ENCODE results near the gene DENND1B.
"Not testable (repeated sequence)": the region's sequence is repeated elsewhere in the genome, so short reads cannot be mapped to it uniquely, and the experiment has no call there.

DENND1B gene

GRCh38 chr1:197621761-197622160 is 153.5 kb downstream of the DENND1B start:
- DNase-seq: no peak

- no peak for DNase-seq
Observed at GRCh38 chr1:197620714-197621163, 154.5 kb downstream of the DENND1B start.

- peak; percentile 32 for DNase-seq
Observed at GRCh38 chr1:197619008-197619640, 156.2 kb downstream of the DENND1B start.

GRCh38 chr1:197618061-197618460 is 157.2 kb downstream of the DENND1B start:
- DNase-seq: peak; percentile 20

GRCh38 chr1:197615693-197616011 is 159.6 kb downstream of the DENND1B start:
- DNase-seq: no peak

- peak; percentile 30 for DNase-seq
Observed at GRCh38 chr1:197614916-197615692, 160.2 kb downstream of the DENND1B start.

GRCh38 chr1:197606168-197606845 is 169.0 kb downstream of the DENND1B start:
- DNase-seq: no peak

- DNase-seq: no peak
Observed at GRCh38 chr1:197604302-197604701, 171.0 kb downstream of the DENND1B start.

GRCh38 chr1:197600751-197601150 is 174.5 kb downstream of the DENND1B start:
- no peak for DNase-seq

GRCh38 chr1:197599789-197600188 is 175.5 kb downstream of the DENND1B start:
- no peak for DNase-seq

GRCh38 chr1:197598935-197599334 is 176.3 kb downstream of the DENND1B start:
- DNase-seq: no peak

GRCh38 chr1:197595304-197595904 is 179.9 kb downstream of the DENND1B start:
- DNase-seq: no peak

GRCh38 chr1:197590687-197591086 is 184.6 kb downstream of the DENND1B start:
- no peak for DNase-seq

GRCh38 chr1:197585809-197586208 is 189.5 kb downstream of the DENND1B start:
- DNase-seq: no peak

- no peak for DNase-seq
Observed at GRCh38 chr1:197577580-197577979, 197.7 kb downstream of the DENND1B start.

GRCh38 chr1:197575531-197575930 is 199.7 kb downstream of the DENND1B start:
- not testable (repeated sequence) for DNase-seq

- no peak for DNase-seq
Observed at GRCh38 chr1:197572169-197572568, 203.1 kb downstream of the DENND1B start.

- no peak for DNase-seq
Observed at GRCh38 chr1:197567442-197567841, 207.8 kb downstream of the DENND1B start.

- DNase-seq: no peak
Observed at GRCh38 chr1:197561041-197561440, 214.2 kb downstream of the DENND1B start.

GRCh38 chr1:197559655-197560054 is 215.6 kb downstream of the DENND1B start:
- no peak for DNase-seq

GRCh38 chr1:197559244-197559643 is 216.0 kb downstream of the DENND1B start:
- DNase-seq: no peak

GRCh38 chr1:197557302-197557701 is 218.0 kb downstream of the DENND1B start:
- peak; percentile 43 for DNase-seq

- no peak for DNase-seq
Observed at GRCh38 chr1:197553281-197553680, 222.0 kb downstream of the DENND1B start.
